Fibroblast of skin of scalp (primary cell): ENCODE data around the gene DCAF17.
"Not testable (repeated sequence)": the region's sequence is repeated elsewhere in the genome, so short reads cannot be mapped to it uniquely, and the experiment has no call there.

ENCODE experiments used
- DNase-seq: peaks from one replicate; pipeline ENCODE4 v3.0.0-alpha.2; 2013

The DCAF17 gene

GRCh38 chr2:171460537-171460936 lies 26.5 kb downstream of the DCAF17 start:
- no peak for DNase-seq

- DNase-seq, result peak; percentile 75
These were observed 35.1 kb downstream of the DCAF17 start for GRCh38 chr2:171469176-171469575.

GRCh38 chr2:171470129-171470528 lies 36.1 kb downstream of the DCAF17 start:
- no peak for DNase-seq

GRCh38 chr2:171475979-171476378 lies 42.0 kb downstream of the DCAF17 start:
- DNase-seq, result no peak

- DNase-seq, result no peak
These were observed 44.3 kb downstream of the DCAF17 start for GRCh38 chr2:171478345-171478744.

GRCh38 chr2:171479154-171479814 lies 45.3 kb downstream of the DCAF17 start:
- no peak for DNase-seq

GRCh38 chr2:171480908-171481307 lies 46.9 kb downstream of the DCAF17 start:
- no peak for DNase-seq

GRCh38 chr2:171482308-171482707 lies 48.3 kb downstream of the DCAF17 start:
- DNase-seq, result peak; percentile 35

GRCh38 chr2:171482877-171483276 lies 48.9 kb downstream of the DCAF17 start:
- DNase-seq, result peak; percentile 77

GRCh38 chr2:171483793-171484192 lies 49.8 kb downstream of the DCAF17 start:
- DNase-seq, result no peak

- DNase-seq, result no peak
These were observed 51.1 kb downstream of the DCAF17 start for GRCh38 chr2:171485116-171485515.

- no peak for DNase-seq
These were observed 53.2 kb downstream of the DCAF17 start for GRCh38 chr2:171487201-171487600.

GRCh38 chr2:171487803-171488259 lies 53.8 kb downstream of the DCAF17 start:
- DNase-seq, result no peak

GRCh38 chr2:171490577-171490976 lies 56.6 kb downstream of the DCAF17 start:
- DNase-seq, result no peak

GRCh38 chr2:171491292-171491691 lies 57.3 kb downstream of the DCAF17 start:
- DNase-seq, result no peak

- DNase-seq, result no peak
These were observed 58.6 kb downstream of the DCAF17 start for GRCh38 chr2:171492664-171493063.

GRCh38 chr2:171497664-171498063 lies 63.6 kb downstream of the DCAF17 start:
- DNase-seq, result not testable (repeated sequence)

GRCh38 chr2:171505374-171505773 lies 71.3 kb downstream of the DCAF17 start:
- peak; percentile 52 for DNase-seq

- no peak for DNase-seq
These were observed 76.1 kb downstream of the DCAF17 start for GRCh38 chr2:171509945-171510731.

GRCh38 chr2:171512014-171512413 lies 78.0 kb downstream of the DCAF17 start:
- no peak for DNase-seq

- no peak for DNase-seq
These were observed 78.7 kb downstream of the DCAF17 start for GRCh38 chr2:171512683-171513195.

- DNase-seq, result no peak
These were observed 79.7 kb downstream of the DCAF17 start for GRCh38 chr2:171513719-171514160.

- DNase-seq, result no peak
These were observed 81.0 kb downstream of the DCAF17 start for GRCh38 chr2:171514908-171515582.
